Ramos (cell line): ENCODE results near the gene PDRG1.

Experiments used
- in situ Hi-C: fragments of 300-500 bp; cut with MboI; formaldehyde crosslinking; loops from one replicate; pipeline ENCODE4 v1.14.3; 2022; ENCODE audit warnings: low sequenced_read_pairs; ENCODE audit not compliant: unreplicated experiment

PDRG1 gene

GRCh38 chr20:31968291-31969126 lies 16.7 kb upstream of the PDRG1 start:
- in situ Hi-C loops: no loop called here

GRCh38 chr20:31967830-31968249 lies 16.0 kb upstream of the PDRG1 start, which contains the start of gene XKR7:
XKR7 (plus strand) TSS chr20:31968151; CDS start chr20:31968176, 25 bp downstream.
- in situ Hi-C loops: no loop called here

- in situ Hi-C loops: no loop called here
These were observed 15.3 kb upstream of the PDRG1 start for GRCh38 chr20:31966991-31967655.

- in situ Hi-C loops: no loop called here
These were observed 12.0 kb upstream of the PDRG1 start for GRCh38 chr20:31963889-31964288.

- in situ Hi-C loops: no loop called here
These were observed 10.9 kb upstream of the PDRG1 start for GRCh38 chr20:31962761-31963160.

GRCh38 chr20:31956556-31957526 lies 5.0 kb upstream of the PDRG1 start:
- in situ Hi-C loops: loop anchor here (10.0 kb wide), 1 partner anchor 102 kb away; no protein-coding TSS in a partner anchor

- in situ Hi-C loops: loop anchor here (10.0 kb wide), 1 partner anchor 100 kb away; no protein-coding TSS in a partner anchor
These were observed 2.7 kb upstream of the PDRG1 start for GRCh38 chr20:31954500-31954899.

GRCh38 chr20:31953556-31954148 lies 1.8 kb upstream of the PDRG1 start:
- in situ Hi-C loops: loop anchor here (10.0 kb wide), 1 partner anchor 99 kb away; no protein-coding TSS in a partner anchor

GRCh38 chr20:31951203-31951529 lies 680 bp downstream of the PDRG1 start:
- in situ Hi-C loops: loop anchor here (10.0 kb wide), 1 partner anchor 96 kb away; no protein-coding TSS in a partner anchor

- in situ Hi-C loops: loop anchor here (10.0 kb wide), 1 partner anchor 95 kb away; no protein-coding TSS in a partner anchor
These were observed 1.8 kb downstream of the PDRG1 start for GRCh38 chr20:31949877-31950646.

- in situ Hi-C loops: no loop called here
These were observed 3.8 kb downstream of the PDRG1 start for GRCh38 chr20:31948008-31948407.

GRCh38 chr20:31945785-31946184 lies 6.1 kb downstream of the PDRG1 start:
- in situ Hi-C loops: no loop called here

- in situ Hi-C loops: no loop called here
These were observed 6.5 kb downstream of the PDRG1 start for GRCh38 chr20:31945319-31945718.

GRCh38 chr20:31943052-31943471 lies 8.8 kb downstream of the PDRG1 start:
- in situ Hi-C loops: no loop called here

GRCh38 chr20:31939661-31940060 lies 12.2 kb downstream of the PDRG1 start:
- in situ Hi-C loops: no loop called here

GRCh38 chr20:31937820-31938219 lies 14.0 kb downstream of the PDRG1 start:
- in situ Hi-C loops: no loop called here

- in situ Hi-C loops: no loop called here
These were observed 15.4 kb downstream of the PDRG1 start for GRCh38 chr20:31936420-31936819.

GRCh38 chr20:31934968-31935764 lies 16.7 kb downstream of the PDRG1 start:
- in situ Hi-C loops: no loop called here
